ENCODE data around the gene KCNQ1. TPM values are rescaled to one million over a fixed set of nuclear protein-coding genes. Genes with fewer than 3 reads are reported as not detected.

KCNQ1 gene
- total and polyA plus RNA-seq, 9 of the 15 experiments (the other 6 are each of a cell fraction or from before 2014, with no cell fraction given), result 0.44 TPM; not detected in 8

DNA sequence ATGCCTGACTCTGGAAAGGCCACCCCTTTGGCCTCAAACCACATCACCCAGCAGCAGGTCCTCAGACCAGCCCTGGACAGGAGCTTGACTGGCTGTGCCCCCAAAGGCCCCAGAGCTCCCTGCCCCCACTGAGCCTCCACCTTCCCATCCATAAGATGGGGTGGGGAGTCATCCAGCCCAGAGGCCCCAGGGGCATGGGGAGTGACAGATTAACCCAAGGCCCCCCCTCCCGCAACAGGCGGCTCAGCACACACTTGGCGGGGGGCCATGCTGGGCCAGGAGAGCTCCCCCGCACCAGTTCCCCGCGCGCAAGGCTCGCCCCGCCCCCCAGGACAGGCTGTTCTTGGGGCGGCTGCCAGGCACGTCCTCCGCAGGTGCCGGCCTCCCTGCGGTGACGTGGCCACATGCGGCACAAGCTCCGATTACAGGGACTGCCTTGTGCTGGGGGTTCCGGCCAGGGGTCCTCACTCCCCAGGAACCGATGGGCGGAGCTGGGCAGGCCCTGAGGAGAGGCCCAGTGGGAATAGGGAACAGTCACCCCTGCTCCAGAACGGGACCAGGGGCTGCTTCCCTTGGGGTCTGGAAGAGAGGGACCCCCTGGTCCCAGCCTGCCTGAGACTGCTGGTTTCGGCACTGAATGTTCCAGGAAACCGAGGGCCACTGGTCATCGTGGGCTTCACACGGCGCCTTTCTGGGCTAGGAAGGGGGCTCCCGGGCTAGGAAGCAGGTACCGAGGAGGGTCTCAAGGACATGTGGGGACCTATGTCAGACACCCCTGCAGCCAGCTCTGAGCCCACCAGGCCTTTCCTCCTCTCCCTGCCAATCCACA is 445.9 kb downstream of the KCNQ1 start (continued):
- TF ChIP-seq, protein P1, sequence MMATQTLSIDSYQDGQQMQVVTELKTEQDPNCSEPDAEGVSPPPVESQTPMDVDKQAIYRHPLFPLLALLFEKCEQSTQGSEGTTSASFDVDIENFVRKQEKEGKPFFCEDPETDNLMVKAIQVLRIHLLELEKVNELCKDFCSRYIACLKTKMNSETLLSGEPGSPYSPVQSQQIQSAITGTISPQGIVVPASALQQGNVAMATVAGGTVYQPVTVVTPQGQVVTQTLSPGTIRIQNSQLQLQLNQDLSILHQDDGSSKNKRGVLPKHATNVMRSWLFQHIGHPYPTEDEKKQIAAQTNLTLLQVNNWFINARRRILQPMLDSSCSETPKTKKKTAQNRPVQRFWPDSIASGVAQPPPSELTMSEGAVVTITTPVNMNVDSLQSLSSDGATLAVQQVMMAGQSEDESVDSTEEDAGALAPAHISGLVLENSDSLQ (IDR thresholded peaks at IDR 0.05), result peak; percentile 84
- TF ChIP-seq, protein P2, sequence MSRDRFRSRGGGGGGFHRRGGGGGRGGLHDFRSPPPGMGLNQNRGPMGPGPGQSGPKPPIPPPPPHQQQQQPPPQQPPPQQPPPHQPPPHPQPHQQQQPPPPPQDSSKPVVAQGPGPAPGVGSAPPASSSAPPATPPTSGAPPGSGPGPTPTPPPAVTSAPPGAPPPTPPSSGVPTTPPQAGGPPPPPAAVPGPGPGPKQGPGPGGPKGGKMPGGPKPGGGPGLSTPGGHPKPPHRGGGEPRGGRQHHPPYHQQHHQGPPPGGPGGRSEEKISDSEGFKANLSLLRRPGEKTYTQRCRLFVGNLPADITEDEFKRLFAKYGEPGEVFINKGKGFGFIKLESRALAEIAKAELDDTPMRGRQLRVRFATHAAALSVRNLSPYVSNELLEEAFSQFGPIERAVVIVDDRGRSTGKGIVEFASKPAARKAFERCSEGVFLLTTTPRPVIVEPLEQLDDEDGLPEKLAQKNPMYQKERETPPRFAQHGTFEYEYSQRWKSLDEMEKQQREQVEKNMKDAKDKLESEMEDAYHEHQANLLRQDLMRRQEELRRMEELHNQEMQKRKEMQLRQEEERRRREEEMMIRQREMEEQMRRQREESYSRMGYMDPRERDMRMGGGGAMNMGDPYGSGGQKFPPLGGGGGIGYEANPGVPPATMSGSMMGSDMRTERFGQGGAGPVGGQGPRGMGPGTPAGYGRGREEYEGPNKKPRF (IDR thresholded peaks at IDR 0.05; ENCODE audit: low read depth, low read length), result no peak
- TF ChIP-seq, protein P3, sequence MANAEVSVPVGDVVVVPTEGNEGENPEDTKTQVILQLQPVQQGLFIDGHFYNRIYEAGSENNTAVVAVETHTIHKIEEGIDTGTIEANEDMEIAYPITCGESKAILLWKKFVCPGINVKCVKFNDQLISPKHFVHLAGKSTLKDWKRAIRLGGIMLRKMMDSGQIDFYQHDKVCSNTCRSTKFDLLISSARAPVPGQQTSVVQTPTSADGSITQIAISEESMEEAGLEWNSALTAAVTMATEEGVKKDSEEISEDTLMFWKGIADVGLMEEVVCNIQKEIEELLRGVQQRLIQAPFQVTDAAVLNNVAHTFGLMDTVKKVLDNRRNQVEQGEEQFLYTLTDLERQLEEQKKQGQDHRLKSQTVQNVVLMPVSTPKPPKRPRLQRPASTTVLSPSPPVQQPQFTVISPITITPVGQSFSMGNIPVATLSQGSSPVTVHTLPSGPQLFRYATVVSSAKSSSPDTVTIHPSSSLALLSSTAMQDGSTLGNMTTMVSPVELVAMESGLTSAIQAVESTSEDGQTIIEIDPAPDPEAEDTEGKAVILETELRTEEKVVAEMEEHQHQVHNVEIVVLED (CRISPR knock-in tag; IDR thresholded peaks at IDR 0.05), result no peak; the same call in 1 of the 2 replicates
- TF ChIP-seq TCF3 (CRISPR knock-in tag; IDR thresholded peaks at IDR 0.05) (peak; percentile 69), ESRRA (IDR thresholded peaks at IDR 0.05; ENCODE audit: borderline replicate concordance, low read depth) (peak; percentile 70), GATAD2B (IDR thresholded peaks at IDR 0.05; ENCODE audit: borderline replicate concordance) (no peak), ETS2 (tag; IDR thresholded peaks at IDR 0.05; ENCODE audit: borderline replicate concordance, poor library complexity, severe bottlenecking) (no peak), MAZ (CRISPR knock-in tag; conservative IDR thresholded peaks at IDR 0.05 in 1 of 2, IDR thresholded peaks at IDR 0.05 in 1 of 2) (peak; percentile 88 to 95), PTRF (tag; IDR thresholded peaks at IDR 0.05) (no peak), ZNF282 (CRISPR knock-in tag; IDR thresholded peaks at IDR 0.05) (no peak)
- TF ChIP-seq, protein P4, sequence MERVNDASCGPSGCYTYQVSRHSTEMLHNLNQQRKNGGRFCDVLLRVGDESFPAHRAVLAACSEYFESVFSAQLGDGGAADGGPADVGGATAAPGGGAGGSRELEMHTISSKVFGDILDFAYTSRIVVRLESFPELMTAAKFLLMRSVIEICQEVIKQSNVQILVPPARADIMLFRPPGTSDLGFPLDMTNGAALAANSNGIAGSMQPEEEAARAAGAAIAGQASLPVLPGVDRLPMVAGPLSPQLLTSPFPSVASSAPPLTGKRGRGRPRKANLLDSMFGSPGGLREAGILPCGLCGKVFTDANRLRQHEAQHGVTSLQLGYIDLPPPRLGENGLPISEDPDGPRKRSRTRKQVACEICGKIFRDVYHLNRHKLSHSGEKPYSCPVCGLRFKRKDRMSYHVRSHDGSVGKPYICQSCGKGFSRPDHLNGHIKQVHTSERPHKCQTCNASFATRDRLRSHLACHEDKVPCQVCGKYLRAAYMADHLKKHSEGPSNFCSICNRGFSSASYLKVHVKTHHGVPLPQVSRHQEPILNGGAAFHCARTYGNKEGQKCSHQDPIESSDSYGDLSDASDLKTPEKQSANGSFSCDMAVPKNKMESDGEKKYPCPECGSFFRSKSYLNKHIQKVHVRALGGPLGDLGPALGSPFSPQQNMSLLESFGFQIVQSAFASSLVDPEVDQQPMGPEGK (CRISPR knock-in tag; IDR thresholded peaks at IDR 0.05; ENCODE audit: borderline replicate concordance), result no peak
- TF ChIP-seq, protein P5, sequence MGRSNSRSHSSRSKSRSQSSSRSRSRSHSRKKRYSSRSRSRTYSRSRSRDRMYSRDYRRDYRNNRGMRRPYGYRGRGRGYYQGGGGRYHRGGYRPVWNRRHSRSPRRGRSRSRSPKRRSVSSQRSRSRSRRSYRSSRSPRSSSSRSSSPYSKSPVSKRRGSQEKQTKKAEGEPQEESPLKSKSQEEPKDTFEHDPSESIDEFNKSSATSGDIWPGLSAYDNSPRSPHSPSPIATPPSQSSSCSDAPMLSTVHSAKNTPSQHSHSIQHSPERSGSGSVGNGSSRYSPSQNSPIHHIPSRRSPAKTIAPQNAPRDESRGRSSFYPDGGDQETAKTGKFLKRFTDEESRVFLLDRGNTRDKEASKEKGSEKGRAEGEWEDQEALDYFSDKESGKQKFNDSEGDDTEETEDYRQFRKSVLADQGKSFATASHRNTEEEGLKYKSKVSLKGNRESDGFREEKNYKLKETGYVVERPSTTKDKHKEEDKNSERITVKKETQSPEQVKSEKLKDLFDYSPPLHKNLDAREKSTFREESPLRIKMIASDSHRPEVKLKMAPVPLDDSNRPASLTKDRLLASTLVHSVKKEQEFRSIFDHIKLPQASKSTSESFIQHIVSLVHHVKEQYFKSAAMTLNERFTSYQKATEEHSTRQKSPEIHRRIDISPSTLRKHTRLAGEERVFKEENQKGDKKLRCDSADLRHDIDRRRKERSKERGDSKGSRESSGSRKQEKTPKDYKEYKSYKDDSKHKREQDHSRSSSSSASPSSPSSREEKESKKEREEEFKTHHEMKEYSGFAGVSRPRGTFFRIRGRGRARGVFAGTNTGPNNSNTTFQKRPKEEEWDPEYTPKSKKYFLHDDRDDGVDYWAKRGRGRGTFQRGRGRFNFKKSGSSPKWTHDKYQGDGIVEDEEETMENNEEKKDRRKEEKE (IDR thresholded peaks at IDR 0.05; ENCODE audit: borderline replicate concordance in 1 of 2, control insufficient read depth in 1 of 2, low read depth in 2 of 2, low read length in 1 of 2), result no peak
- TF ChIP-seq, protein P6, sequence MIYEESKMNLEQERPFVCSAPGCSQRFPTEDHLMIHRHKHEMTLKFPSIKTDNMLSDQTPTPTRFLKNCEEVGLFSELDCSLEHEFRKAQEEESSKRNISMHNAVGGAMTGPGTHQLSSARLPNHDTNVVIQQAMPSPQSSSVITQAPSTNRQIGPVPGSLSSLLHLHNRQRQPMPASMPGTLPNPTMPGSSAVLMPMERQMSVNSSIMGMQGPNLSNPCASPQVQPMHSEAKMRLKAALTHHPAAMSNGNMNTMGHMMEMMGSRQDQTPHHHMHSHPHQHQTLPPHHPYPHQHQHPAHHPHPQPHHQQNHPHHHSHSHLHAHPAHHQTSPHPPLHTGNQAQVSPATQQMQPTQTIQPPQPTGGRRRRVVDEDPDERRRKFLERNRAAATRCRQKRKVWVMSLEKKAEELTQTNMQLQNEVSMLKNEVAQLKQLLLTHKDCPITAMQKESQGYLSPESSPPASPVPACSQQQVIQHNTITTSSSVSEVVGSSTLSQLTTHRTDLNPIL (CRISPR knock-in tag; IDR thresholded peaks at IDR 0.05), result no peak
